Measurements from ENCODE around the gene SNCB. TPM values are rescaled to one million over a fixed set of nuclear protein-coding genes. Genes with fewer than 3 reads are reported as not detected.

SNCB gene
- total RNA-seq, 2 experiments from 2014 or later, result not detected

DNA sequence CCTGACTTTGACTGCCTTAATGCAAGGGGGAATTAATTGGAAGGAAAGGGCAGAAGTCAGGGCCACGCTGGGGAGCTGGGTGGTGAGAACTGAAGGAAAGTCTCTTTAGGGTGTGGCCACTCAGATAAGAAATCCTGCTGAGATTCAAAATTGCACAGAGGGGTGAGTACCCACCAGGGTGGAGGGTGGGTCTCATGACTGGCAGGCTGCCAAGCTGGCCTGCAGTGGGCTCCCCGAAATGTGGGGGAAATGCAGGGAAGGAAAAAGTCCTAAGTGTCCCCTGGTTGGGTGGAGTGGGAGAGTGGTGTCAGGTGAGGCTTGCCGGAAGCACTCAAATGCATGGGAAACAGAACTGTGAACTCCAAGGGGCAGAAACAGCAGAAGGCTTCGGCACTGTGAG is 41.1 kb upstream of the SNCB start:
- no peaks in the 10 kb centered on the region for H3K36me3 ChIP-seq (ENCODE audit: insufficient read depth, low read length)
- POLR2A ChIA-PET, result no interaction called here

DNA sequence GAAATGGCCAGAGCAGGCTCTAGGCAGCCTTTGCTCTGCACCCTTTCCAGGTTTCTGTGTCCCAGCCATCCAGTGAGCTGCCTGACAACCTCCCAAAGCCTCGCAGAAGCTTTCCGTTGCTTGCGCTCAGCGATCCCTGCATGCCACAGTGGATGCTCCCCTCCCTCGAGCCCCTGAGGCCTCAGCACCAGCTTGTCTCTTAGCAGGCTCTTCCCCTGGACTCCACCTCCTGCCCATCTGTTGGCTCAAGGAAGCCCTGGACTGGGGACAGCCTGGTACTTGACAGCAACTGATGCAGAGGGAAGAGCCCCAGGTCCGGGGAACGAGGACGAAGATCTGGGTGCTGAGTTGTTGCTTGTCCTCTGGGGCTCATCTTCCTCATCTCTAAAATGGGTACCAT is 40.1 kb upstream of the SNCB start:
- ChIA-PET CTCF (interaction anchor here (1.2 to 1.9 kb wide), 2 partner anchors 9 to 12 kb away, joined by 3 to 11 read pairs; no protein-coding TSS in a partner anchor), POLR2A (no interaction called here)
- Histone ChIP-seq H3K4me1 (ENCODE audit: insufficient read depth, low read length) (no peaks in the 10 kb centered on the region), H3K9me3 (ENCODE audit: control insufficient read depth in 1 of 2, insufficient read depth in 1 of 2, low read length in 2 of 2) (peaks cover 0 to 10% of the 10 kb centered on the region in 2 experiments), H3K27me3 (ENCODE audit: control insufficient read depth in 1 of 2, insufficient read depth in 2 of 2, low read length in 2 of 2) (peaks cover 0 to 11% of the 10 kb centered on the region in 2 experiments), H3K27ac (ENCODE audit: low read depth in 1 of 2, low read length in 2 of 2) (no peak overlapping the region), H3K36me3 (ENCODE audit: insufficient read depth, low read length) (no peaks in the 10 kb centered on the region), H3K4me3 (ENCODE audit: low read length) (no peak overlapping the region)
- Mint-ChIP-seq H3K4me3 (no peak overlapping the region), H3K27ac (no peak overlapping the region), H3K27me3 (peaks cover 45% of the 10 kb centered on the region), H3K9me3 (no peaks in the 10 kb centered on the region), H3K36me3 (ENCODE audit: low read depth) (no peaks in the 10 kb centered on the region), H3K4me1 (ENCODE audit: low read depth) (no peaks in the 10 kb centered on the region)
- ATAC-seq (ENCODE audit: poor library complexity) (no peak), DNase-seq (no peak)
- TF ChIP-seq, protein P1, sequence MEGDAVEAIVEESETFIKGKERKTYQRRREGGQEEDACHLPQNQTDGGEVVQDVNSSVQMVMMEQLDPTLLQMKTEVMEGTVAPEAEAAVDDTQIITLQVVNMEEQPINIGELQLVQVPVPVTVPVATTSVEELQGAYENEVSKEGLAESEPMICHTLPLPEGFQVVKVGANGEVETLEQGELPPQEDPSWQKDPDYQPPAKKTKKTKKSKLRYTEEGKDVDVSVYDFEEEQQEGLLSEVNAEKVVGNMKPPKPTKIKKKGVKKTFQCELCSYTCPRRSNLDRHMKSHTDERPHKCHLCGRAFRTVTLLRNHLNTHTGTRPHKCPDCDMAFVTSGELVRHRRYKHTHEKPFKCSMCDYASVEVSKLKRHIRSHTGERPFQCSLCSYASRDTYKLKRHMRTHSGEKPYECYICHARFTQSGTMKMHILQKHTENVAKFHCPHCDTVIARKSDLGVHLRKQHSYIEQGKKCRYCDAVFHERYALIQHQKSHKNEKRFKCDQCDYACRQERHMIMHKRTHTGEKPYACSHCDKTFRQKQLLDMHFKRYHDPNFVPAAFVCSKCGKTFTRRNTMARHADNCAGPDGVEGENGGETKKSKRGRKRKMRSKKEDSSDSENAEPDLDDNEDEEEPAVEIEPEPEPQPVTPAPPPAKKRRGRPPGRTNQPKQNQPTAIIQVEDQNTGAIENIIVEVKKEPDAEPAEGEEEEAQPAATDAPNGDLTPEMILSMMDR (IDR thresholded peaks at IDR 0.05), result no peak
- intact Hi-C loops (cut with DNase I, micrococcal nuclease), result no loop called here

More for the DNA sequence above, 41.1 kb upstream of the SNCB start:
- H3K27me3 ChIP-seq (ENCODE audit: control insufficient read depth in 1 of 2, insufficient read depth in 2 of 2, low read length in 2 of 2), result peaks cover 0 to 11% of the 10 kb centered on the region in 2 experiments
- no peaks in the 10 kb centered on the region for H3K36me3 Mint-ChIP-seq (ENCODE audit: low read depth)
- TF ChIP-seq, protein P1 (IDR thresholded peaks at IDR 0.05), result no peak
- H3K4me1 ChIP-seq (ENCODE audit: insufficient read depth, low read length), result no peaks in the 10 kb centered on the region
- H3K4me1 Mint-ChIP-seq (ENCODE audit: low read depth), result no peaks in the 10 kb centered on the region
- CTCF ChIA-PET, result no interaction called here
- H3K9me3 Mint-ChIP-seq, result no peaks in the 10 kb centered on the region
- peaks cover 0 to 10% of the 10 kb centered on the region in 2 experiments for H3K9me3 ChIP-seq (ENCODE audit: control insufficient read depth in 1 of 2, insufficient read depth in 1 of 2, low read length in 2 of 2)
- H3K4me3 Mint-ChIP-seq, result no peak overlapping the region
- ATAC-seq (ENCODE audit: poor library complexity) (no peak), DNase-seq (no peak)
- intact Hi-C loops (cut with DNase I, micrococcal nuclease), result no loop called here
- H3K4me3 ChIP-seq (ENCODE audit: low read length), result no peak overlapping the region
- H3K27ac Mint-ChIP-seq, result no peak overlapping the region
- H3K27me3 Mint-ChIP-seq, result peaks cover 49% of the 10 kb centered on the region
- no peak overlapping the region for H3K27ac ChIP-seq (ENCODE audit: low read depth in 1 of 2, low read length in 2 of 2)

DNA sequence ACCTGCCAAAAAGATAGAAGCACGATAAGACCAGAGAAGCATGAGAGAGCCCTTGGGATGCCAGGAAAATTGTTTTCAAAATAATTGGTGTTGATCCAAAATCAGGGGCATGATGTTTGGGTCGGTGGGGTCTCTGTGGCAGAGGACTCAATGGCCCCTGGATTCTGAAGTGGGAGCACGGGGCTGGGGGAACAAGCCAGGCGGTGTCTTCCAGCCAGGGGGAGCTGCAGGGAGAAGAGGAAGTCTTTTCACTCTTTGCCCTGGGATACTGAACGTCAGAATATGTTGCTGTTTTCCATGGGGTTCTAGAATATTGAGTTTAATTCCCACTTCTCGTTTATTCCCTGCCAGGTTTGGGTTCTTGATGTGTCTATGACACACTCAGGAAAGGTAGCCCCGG is 37.3 kb upstream of the SNCB start:
- Mint-ChIP-seq H3K4me3 (no peak overlapping the region), H3K4me1 (ENCODE audit: low read depth) (no peaks in the 10 kb centered on the region), H3K36me3 (ENCODE audit: low read depth) (no peaks in the 10 kb centered on the region), H3K27ac (no peak overlapping the region), H3K9me3 (no peaks in the 10 kb centered on the region), H3K27me3 (peaks cover 49% of the 10 kb centered on the region)
- H3K4me1 ChIP-seq (ENCODE audit: insufficient read depth, low read length), result no peaks in the 10 kb centered on the region
- DNase-seq (no peak), ATAC-seq (ENCODE audit: poor library complexity) (no peak)
- CTCF ChIA-PET, result interaction anchor here (1.5 kb wide), 1 partner anchor 10 kb away, joined by 4 read pairs; no protein-coding TSS in a partner anchor
- no peak overlapping the region for H3K27ac ChIP-seq (ENCODE audit: low read depth in 1 of 2, low read length in 2 of 2)
- peaks cover 0 to 4% of the 10 kb centered on the region in 2 experiments for H3K9me3 ChIP-seq (ENCODE audit: control insufficient read depth in 1 of 2, insufficient read depth in 1 of 2, low read length in 2 of 2)
- intact Hi-C loops (cut with DNase I, micrococcal nuclease), result no loop called here
- H3K36me3 ChIP-seq (ENCODE audit: insufficient read depth, low read length), result no peaks in the 10 kb centered on the region
- H3K27me3 ChIP-seq (ENCODE audit: control insufficient read depth in 1 of 2, insufficient read depth in 2 of 2, low read length in 2 of 2), result peaks cover 0 to 9% of the 10 kb centered on the region in 2 experiments
- TF ChIP-seq, protein P1 (IDR thresholded peaks at IDR 0.05), result no peak
- no peak overlapping the region for H3K4me3 ChIP-seq (ENCODE audit: low read length)
- POLR2A ChIA-PET, result no interaction called here

All from CD4-positive, alpha-beta T cell (primary cell).